ENCODE results near the gene HDAC8. TPM values are rescaled to one million over a fixed set of nuclear protein-coding genes. Genes with fewer than 3 reads are reported as not detected.
"Not testable (repeated sequence)": the region's sequence is repeated elsewhere in the genome, so short reads cannot be mapped to it uniquely, and the experiment has no call there.

Gene HDAC8
- total RNA-seq, 1 donor from 2014 or later: 23.4 TPM

DNA sequence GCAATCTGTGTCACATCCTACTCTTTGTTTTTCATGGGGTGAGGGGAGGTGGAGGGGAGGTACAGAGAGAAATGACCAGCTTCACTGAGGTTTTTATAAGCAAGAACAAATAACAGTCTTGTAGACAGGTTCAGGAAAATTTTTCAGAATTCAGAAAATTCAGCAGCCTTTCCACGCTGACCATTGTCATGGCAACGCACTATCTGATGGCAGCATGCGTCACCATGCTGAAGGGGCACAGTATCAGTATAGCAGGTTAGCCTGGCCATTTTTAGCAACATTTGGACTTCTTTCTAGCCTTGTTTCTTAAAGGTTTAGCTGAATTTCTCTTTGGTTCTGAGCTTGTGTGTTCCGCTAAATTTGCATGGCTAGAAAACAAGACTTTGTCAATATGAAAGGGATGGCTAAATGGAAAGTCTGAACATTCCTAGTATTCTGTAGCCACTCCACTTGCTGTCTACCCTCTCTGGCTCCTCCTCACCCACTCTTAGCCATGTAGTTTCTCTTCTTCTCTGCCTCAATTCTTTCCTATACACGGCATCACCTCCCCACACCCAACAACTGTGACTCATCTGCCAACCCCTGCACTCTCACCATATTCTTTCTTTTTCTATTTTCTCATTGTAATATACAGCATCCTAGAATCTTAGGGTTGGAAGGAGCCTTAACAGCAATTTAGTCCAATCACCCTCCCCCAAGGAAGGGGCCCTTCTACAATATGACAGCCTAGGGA is 224.2 kb downstream of the HDAC8 start:
- intact Hi-C loops (cut with DNase I): no loop called here
- DNase-seq (ENCODE audit: low spot score): no peak

- DNase-seq (ENCODE audit: low spot score): peak; percentile 44
- intact Hi-C loops (cut with DNase I): no loop called here
Observed at GRCh38 chrX:72347366-72347765, 225.3 kb downstream of the HDAC8 start.

- intact Hi-C loops (cut with DNase I): no loop called here
- peak; percentile 15 for DNase-seq (ENCODE audit: low spot score)
Observed at GRCh38 chrX:72346302-72346949, 226.2 kb downstream of the HDAC8 start.

GRCh38 chrX:72340626-72341025 is 232.0 kb downstream of the HDAC8 start:
- DNase-seq (ENCODE audit: low spot score): no peak
- intact Hi-C loops (cut with DNase I): no loop called here

GRCh38 chrX:72340041-72340440 is 232.6 kb downstream of the HDAC8 start:
- intact Hi-C loops (cut with DNase I): no loop called here
- DNase-seq (ENCODE audit: low spot score): no peak

DNA sequence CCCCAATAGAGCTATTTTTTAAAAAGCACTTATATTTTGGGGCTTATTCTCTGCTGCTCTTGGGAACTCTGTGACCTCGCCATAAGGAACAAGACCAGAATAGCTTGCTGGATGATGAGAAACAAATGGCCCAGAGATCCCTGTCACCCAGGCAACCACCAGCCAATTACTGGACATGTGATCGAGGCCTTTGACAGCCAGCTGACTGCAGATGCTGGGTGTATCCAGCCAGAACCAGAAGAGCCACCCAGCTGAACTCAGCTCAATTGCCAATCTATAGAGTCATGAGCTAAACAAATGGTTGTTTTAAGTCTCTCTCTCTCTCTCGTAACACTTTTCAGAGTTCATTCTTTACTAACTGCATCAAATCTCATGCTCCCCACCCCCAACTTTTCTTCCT is 242.5 kb downstream of the HDAC8 start:
- intact Hi-C loops (cut with DNase I): no loop called here
- no peak for DNase-seq (ENCODE audit: low spot score)

DNA sequence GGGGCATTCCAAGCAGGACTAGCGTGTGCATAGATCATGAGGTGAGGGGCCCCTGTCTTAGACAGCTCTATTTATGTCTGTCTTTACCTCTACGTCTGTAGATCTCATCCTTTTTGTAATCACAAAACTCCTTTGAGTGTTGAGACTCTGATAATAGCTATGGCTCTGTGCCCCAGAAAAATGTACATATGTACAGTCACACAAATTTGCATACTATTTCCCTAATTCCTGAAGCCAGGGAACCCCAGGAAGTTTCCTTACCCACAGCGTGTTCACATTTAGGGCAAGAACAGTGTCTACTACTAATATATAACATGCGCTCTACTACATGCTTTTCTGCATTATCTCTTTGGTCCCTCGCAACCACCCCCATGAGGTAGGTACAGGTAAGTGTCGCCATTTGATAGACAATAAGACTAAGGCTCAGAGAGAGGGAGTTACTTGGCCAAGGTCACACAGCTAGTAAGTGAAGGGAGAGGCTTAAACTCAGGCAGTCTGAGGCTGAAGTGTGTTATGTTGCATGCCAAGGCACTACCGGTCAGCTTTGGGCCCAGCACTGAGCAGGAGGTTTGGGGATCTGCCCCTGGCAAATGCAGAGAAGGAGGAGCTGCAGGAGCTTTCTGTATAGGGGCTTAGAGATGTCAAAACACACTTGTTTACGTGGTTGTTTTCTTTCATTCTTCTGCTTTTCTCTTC is 245.9 kb downstream of the HDAC8 start:
- intact Hi-C loops (cut with DNase I): no loop called here
- no peak for DNase-seq (ENCODE audit: low spot score)

- DNase-seq (ENCODE audit: low spot score); intact Hi-C loops (cut with DNase I): not testable (repeated sequence)
Observed at GRCh38 chrX:72319651-72320050, 253.0 kb downstream of the HDAC8 start.

GRCh38 chrX:72317139-72317538 is 255.5 kb downstream of the HDAC8 start:
- no peak for DNase-seq (ENCODE audit: low spot score)
- intact Hi-C loops (cut with DNase I): no loop called here

DNA sequence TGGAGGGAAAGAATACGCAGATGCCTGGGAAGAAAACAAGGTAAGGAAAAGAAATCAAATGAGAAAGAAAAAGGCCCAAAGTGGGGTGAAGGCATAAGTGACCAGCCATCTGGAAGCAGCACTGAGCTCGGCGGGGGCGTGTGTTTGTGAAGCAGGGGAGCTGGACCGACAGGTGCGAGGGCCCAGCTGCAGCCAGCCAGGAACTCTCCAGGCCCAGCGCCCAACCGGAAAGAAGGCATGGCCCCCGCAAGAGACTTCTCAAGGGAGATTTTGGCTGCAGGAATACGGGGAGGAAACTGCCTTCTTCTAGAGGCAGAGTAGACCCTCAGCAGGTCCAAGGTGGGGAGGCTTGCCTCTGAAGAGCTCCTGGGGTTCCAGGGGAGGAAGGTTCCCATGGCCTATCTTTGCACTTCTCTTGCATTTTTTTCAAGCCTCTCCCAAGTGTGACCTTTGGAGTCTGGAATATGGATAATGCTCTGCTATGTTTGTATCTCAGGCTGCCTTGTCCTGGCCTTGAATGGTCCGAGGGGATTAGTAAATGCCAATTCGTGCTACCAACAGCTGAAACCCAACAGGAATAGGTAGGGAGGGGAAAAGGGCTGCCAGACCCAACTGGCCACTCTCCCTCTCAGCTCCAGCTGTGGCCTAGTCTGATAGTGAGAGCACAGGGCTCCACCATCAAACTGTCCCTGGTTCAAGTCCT is 256.1 kb downstream of the HDAC8 start:
- no peak for DNase-seq (ENCODE audit: low spot score)
- intact Hi-C loops (cut with DNase I): no loop called here

GRCh38 chrX:72314881-72315280 is 257.8 kb downstream of the HDAC8 start:
- no peak for DNase-seq (ENCODE audit: low spot score)
- intact Hi-C loops (cut with DNase I): no loop called here

GRCh38 chrX:72313707-72314641 is 258.7 kb downstream of the HDAC8 start:
- no peak for DNase-seq (ENCODE audit: low spot score)
- intact Hi-C loops (cut with DNase I): no loop called here

GRCh38 chrX:72312311-72312940 is 260.2 kb downstream of the HDAC8 start:
- no peak for DNase-seq (ENCODE audit: low spot score)
- intact Hi-C loops (cut with DNase I): no loop called here

DNA sequence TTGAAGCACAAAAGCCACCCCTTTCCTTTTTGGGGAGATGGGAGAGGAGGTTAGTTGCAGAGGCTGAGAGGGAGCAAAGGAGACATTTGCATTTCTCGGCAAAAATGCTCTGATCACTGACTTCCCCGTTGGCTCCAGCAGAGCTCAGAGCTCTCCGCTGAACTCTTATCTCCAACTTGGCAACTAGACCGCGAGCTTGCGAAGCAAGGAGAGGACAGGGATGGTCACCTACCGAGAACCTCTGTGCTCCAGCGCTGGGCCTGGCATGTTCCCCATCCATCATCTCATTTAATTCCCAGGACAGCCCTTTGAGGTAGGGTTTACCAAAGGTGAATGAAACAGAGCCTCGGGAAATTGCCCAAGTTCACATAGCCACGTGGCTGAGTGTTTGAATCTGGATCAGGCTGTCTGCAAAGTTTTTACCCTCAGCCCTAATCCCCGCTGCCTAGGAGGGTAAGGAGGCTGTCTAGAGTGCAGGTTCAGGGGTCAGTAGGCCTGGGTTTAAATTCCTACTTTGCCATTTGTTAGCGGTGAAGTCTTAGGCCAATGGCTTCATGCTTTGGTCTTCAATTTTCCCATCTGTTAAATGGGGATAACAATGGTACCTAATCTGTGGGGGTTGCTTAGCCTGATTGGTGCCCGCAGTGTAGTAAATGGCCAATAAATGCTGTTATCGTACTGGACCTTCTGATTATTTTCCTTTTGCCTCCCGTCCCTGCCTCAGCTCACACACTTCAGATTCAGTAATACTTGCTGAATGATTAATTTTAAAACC is 263.2 kb downstream of the HDAC8 start:
- intact Hi-C loops (cut with DNase I): loop anchor here (5.0 to 10.0 kb wide), 2 partner anchors 65 to 233 kb away; no protein-coding TSS in a partner anchor
- no peak for DNase-seq (ENCODE audit: low spot score)

DNA sequence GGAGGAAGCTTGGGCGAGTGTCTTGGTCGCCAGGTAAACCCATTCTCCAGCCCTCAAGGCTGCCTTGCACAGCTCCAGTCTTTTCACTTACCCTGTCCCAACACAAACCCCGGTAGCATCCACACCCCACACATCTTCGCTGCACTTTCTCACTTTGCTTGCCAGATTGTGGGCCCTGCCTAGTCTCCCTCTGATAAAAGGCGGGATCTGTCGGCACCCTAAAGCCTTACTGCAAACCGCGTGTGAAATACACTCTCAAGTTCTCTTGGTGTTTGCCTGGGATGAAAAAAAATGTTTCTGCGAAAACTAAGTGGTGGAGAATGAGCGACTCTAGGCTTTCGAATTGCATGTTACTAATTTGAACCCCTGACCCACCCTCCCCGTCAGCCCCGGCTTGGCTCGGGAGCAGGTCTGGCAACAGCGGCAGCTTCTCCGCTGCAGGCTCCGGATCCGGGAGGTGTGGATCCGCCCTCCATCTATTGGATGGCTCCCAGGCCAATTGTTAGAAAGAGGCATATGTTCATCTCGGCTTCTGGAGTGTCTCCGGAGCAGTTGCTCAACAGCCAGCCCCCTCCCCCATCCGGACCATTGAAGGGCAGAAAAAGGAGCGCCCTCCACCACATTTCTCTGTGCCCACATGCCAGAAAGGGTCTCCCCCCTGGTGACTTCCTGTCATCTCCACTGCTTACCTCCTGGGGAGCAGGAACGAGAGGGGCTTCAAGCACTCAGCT is 263.9 kb downstream of the HDAC8 start:
- DNase-seq (ENCODE audit: low spot score): no peak
- intact Hi-C loops (cut with DNase I): loop anchor here (5.0 to 10.0 kb wide), 2 partner anchors 64 to 234 kb away; no protein-coding TSS in a partner anchor

DNA sequence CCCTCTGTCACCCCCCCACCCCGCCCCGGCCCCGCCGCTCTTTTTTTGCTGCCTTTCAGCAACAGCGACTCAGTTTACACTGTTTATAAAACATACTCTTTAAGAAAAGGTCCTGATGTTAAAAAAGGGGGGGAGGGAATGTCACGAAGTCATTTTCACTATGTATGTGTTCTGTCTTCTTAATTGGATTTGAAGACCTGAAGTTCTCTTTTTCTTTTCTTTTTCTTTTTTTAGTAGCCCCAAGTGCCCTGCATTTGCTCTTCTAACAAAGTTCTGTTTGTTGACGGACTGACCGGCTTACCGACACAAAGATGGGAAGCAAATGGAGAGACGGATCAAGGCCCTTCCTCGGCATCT is 264.5 kb downstream of the HDAC8 start:
- DNase-seq (ENCODE audit: low spot score): no peak
- intact Hi-C loops (cut with DNase I): loop anchor here (5.0 to 10.0 kb wide), 2 partner anchors 63 to 234 kb away; no protein-coding TSS in a partner anchor

- DNase-seq (ENCODE audit: low spot score): no peak
- intact Hi-C loops (cut with DNase I): loop anchor here (5.0 to 10.0 kb wide), 2 partner anchors 63 to 235 kb away; no protein-coding TSS in a partner anchor
Observed at GRCh38 chrX:72307646-72308051, 265.0 kb downstream of the HDAC8 start.

Measured in cardiac septum (tissue), 1 donor.